SIG-M5 (cell line): Measurements from ENCODE around the gene PLXNC1.
"Not testable (repeated sequence)": the region's sequence is repeated elsewhere in the genome, so short reads cannot be mapped to it uniquely, and the experiment has no call there.

ENCODE experiments used
- DNase-seq: peaks from one replicate; lab custom pipeline; 2025; lab: John Stamatoyannopoulos, UW

The PLXNC1 gene

DNA sequence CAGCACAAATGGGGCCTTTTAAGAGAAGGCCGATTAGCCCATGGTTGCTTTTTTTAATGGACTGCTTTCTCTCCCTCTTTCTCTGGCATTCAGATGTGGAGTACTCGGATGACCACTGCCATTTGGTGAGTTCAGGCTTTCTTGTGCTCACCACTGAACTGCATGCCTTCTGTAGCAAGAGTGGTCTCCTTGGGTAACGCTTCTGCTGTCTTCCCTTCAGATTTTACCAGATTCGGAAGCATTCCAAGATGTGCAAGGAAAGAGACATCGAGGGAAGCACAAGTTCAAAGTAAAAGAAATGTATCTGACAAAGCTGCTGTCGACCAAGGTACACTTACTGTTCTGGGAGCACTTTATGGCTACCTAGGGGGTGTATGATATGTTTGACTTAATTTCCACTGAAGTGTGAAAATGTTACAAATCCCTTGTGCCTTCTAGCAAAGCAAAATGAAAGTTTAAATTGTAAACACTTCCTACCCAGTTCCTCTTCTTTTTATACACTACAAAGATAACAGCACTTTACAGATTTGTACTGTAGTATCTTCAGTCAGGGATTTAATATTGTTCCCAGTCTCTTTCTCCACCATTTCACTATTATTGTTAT is 148.8 kb downstream of the PLXNC1 start:
- DNase-seq: no peak

GRCh38 chr12:94297876-94298505 is 149.6 kb downstream of the PLXNC1 start:
- no peak for DNase-seq

- DNase-seq: no peak
Observed at GRCh38 chr12:94299846-94300245, 151.5 kb downstream of the PLXNC1 start.

GRCh38 chr12:94304012-94304411 is 155.6 kb downstream of the PLXNC1 start:
- DNase-seq: no peak

DNA sequence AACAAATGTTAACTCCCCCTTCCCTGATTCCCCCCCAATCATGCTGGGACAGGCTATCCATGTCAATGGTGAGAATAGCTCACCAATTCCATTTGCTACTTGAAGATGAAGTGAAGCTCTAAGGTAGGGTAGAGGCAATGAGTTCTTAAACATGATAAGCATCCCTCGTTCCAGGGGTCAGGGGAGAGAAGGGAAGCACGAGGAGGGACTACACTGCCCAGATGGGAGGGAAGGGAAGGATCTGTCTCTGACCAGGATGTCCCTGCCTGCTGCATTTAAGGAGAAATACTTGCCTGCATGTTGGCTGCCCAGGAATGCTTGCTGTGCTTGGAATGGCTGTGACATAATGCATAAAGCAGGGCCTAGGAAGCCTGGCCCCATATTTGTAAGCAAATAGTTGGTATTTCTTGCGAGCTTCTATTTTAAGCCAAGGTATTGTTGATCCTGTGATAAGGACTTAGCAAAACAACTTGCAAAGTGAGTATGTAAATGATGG is 156.2 kb downstream of the PLXNC1 start:
- DNase-seq: no peak

DNA sequence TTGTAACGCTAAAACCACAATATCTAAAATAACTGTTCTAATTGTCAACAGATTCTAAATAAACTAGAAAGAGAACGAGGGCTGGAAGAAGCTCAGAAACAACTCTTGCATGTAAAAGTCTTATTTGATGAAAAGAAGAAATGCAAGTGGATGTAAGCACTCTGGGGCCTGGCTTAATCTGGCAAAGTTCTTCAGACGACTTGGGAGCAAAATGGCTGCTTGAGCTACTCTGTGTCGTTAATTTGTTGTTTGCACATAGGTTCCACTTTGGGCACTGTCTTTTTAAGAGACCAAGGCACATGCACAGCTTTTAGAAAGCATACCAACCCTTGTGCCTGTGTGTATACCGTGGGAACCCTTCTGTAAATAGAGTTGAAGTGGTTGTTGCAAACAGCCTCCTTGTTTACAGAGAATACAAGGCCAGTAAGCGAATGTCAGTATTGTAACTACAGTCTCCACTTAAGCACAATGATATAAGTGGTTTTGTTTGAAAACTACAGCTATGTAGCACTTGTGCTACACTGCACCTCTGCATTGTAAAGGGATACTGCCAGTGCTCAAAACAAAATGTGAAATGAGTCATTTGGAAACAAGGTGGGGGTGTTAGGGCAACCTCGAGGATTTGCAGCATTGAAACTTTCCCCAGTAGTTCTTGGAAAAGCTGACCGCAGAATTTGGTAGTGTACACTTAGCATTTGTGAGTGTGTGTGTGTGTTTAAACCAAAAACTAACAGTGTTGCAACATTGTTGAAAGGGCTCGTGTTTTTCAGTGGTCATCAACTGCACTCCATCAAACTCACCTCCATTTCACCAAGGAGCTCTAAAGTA is 157.0 kb downstream of the PLXNC1 start:
- no peak for DNase-seq

DNA sequence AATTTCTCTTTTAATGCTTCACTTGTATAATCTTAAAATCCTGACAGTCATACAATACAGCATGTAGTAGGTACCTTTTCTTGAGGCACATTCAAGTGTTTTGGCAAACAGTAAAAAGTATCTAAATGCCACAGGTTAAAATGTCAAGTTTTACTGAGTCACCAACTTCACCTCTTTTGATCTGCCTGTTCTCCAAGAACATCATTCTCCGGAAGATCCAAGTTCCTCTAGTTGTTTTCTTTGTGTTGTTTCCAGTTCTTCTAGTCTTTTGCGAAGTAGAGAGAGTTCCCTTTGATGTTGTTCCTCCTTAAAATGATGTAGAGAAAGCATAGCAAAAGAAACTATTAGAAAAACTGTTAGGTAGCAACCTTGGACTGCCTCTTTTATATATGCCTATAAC is 160.2 kb downstream of the PLXNC1 start:
- no peak for DNase-seq

DNA sequence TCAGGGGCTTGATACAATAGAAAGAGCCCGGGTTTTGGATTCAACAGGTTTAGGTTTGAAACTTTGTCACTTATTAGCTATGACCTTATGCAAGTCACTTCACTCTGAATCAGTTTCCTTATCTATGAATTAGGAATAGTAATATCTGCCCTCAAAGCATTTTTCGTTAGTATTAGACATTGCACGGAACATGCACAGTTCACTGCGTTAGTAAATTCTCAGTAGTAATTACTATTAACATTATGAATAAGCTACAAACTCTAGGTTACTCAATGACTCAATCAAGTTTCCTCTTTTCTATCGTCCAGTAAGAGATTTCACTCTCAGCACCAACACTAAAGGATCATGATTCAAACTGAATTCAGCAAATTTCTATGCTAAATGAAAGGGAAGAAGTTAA is 161.0 kb downstream of the PLXNC1 start:
- DNase-seq: no peak

GRCh38 chr12:94312378-94312777 is 164.0 kb downstream of the PLXNC1 start:
- no peak for DNase-seq

DNA sequence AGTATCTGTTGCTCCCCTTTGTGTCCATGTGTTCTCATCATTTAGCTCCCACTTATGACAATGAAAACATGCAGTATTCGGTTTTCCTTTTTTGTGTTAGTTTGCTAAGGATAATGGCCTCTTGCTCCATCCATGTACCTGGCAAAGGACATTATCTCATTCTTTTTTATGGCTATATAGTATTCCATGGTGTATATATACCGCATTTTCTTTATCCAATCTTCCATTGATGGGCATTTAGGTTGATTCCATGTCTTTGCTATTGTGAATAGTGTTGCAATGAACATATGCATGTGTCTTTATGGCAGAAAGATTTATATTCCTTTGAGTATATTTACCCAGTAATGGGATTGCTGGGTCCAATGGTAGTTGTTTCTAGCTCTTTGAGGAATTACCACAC is 168.2 kb downstream of the PLXNC1 start:
- not testable (repeated sequence) for DNase-seq

GRCh38 chr12:94318181-94318580 is 169.8 kb downstream of the PLXNC1 start:
- DNase-seq: peak; percentile 5

DNA sequence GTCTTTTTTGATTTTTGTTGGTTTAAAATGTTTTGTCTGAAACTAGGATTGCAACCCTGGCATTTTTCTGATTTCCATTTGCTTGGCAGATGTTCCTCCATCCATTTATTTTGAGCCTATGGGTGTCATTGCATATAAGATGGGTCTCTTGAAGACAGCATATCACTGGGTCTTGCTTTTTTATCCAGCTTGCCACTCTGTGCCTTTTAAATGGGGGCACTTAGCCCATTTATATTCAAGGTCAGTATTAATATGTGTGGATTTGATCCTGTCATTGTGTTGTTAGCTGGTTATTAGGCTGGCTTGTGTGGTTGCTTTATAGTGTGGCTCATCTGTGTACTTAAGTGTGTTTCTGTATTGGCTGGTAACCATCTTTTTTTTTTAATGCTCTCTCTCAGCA is 171.7 kb downstream of the PLXNC1 start:
- no peak for DNase-seq

GRCh38 chr12:94322346-94322745 is 174.0 kb downstream of the PLXNC1 start:
- DNase-seq: no peak

- DNase-seq: no peak
Observed at GRCh38 chr12:94326234-94326633, 177.9 kb downstream of the PLXNC1 start.

GRCh38 chr12:94326727-94327126 is 178.3 kb downstream of the PLXNC1 start:
- no peak for DNase-seq

DNA sequence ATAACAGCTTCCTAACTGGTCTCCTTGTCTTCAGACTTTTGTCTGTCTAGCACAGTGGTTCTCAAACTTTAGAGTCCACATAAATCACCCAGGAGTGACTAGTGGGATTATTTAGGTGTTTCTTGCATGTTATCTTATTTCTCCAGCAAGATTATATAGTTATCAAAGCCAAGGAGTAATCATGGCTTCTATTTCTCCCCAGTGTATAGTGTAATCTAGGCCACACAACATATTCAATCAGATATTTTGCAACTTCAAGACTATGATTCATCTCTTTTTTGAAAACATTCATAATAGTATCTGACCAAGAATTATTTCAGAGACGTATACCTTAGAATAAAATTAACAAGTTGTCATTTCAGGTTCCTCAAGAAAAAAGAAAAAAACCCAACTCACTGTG is 179.4 kb downstream of the PLXNC1 start:
- DNase-seq: no peak

DNA sequence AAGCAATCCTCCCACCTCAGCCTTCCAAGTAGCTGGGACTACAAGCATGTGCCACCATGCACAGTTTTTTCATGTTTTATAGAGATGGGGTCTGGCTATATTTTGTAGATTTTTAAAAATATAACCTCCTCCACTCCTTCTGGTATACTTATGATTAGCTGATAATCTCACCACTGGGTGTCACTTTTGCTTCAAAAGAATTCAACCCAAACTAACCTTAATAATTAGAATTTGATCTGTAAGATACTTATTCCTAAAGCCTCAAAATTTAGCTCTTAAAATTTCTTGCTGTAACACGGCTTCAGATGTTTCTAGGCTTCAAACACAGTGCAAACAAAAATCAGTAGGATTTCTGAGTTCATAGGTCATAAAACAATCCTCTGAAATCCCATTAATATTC is 181.0 kb downstream of the PLXNC1 start:
- no peak for DNase-seq

DNA sequence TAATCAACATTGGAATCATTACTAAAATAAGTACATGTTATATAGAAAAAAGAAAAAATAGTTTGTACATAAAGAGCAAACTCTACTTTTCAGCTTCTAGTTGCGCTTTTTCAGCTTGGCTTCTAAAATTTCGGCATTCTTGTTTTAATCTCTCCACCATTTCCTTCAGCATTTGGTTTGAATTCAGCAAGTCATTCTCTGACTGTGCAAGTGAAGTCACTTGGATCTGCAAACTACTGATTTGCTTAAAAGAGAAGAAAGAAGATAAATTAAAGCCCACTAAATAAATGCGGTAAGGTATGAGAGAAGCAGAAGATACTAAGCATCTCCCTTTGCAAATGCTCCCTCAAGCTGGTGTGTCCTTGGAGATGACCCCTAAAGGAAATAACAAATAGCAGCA is 185.0 kb downstream of the PLXNC1 start:
- DNase-seq: no peak

- no peak for DNase-seq
Observed at GRCh38 chr12:94336211-94336925, 188.0 kb downstream of the PLXNC1 start.

DNA sequence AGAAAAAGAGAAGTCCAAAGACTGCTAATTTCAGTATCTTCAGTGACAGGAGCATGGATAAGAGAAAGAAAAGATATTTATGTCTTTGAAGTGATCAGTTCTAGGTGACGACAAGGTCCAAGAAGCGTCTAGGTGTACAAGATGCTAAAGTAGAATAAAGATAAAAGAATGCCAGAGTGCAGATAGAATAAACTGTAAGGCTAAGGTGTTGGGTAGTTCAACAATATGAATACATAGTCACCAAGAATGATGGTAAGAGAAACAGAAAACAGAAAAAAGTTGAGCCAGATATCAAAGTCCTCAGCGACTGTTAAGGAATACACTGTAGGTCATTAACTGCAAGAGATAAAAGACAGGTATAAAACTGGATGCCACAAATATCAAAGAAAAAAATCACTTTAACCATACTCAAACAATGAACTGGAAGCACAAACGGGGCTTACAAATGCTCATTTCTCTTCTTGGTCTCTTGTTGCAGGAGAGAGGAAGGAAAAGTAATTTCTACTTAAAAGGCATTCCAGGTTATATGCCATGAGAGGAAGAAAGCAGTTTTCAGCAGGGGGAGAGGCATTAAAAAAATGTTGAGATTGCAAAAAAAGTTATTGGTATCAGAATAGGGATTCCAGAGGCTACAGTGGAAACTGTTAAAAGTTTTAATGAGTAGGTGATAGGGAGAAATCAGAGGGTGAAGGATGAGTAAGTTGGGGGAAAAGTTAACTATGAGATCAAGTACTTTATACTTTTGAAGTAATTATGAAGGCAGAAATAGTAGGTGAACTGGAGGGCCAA is 189.8 kb downstream of the PLXNC1 start:
- no peak for DNase-seq

DNA sequence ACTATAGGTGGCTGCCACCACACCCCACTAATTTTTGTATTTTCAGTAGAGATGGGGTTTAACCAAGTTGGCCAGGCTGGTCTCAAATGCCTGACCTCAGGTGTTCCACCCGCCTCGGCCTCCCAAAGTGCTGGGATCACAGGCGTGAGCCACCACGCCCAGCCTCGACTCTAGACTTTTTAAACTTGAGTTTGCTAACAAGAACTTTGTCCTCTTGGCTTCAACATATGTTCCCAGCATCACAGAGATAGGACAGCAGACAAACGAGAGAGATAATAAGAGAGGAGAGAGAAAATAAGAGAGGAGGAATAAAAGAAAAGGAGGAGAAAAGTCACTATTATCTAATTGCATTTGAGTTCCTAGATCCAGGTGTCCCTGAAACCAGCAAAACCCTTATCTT is 192.2 kb downstream of the PLXNC1 start:
- DNase-seq: no peak

GRCh38 chr12:94353130-94353529 is 204.8 kb downstream of the PLXNC1 start:
- DNase-seq: no peak
